HG02623 (cell line): ENCODE results near the gene SCAMP2.
"Not testable (repeated sequence)": the region's sequence is repeated elsewhere in the genome, so short reads cannot be mapped to it uniquely, and the experiment has no call there.

Experiments
- ATAC-seq: cut with Tn5 transposase; IDR thresholded peaks from one replicate; pipeline ENCODE4 v1.9.1; 2021; ENCODE audit warnings: moderate library complexity; ENCODE audit not compliant: unreplicated experiment

The SCAMP2 gene

GRCh38 chr15:74873036-74873755 lies at the start of gene SCAMP2:
Gene SCAMP2 (minus strand): TSS chr15:74873365. CDS start chr15:74873255, 110 bp downstream.
- peak; percentile 80 for ATAC-seq

GRCh38 chr15:74920456-74920855 lies 47.3 kb upstream of the SCAMP2 start:
- ATAC-seq, result no peak

GRCh38 chr15:74917676-74918075 lies 44.5 kb upstream of the SCAMP2 start:
- ATAC-seq, result no peak

GRCh38 chr15:74913799-74914198 lies 40.6 kb upstream of the SCAMP2 start:
- not testable (repeated sequence) for ATAC-seq

- ATAC-seq, result no peak
These were observed 39.9 kb upstream of the SCAMP2 start for GRCh38 chr15:74913041-74913440.

- no peak for ATAC-seq
These were observed 35.5 kb upstream of the SCAMP2 start for GRCh38 chr15:74908635-74909034.

GRCh38 chr15:74907163-74907870 lies 34.2 kb upstream of the SCAMP2 start:
- no peak for ATAC-seq

- peak; percentile 74 for ATAC-seq
These were observed 33.4 kb upstream of the SCAMP2 start, which contains the start of gene FAM219B for GRCh38 chr15:74906450-74907162. Gene FAM219B (minus strand): TSS chr15:74906851. CDS start chr15:74906800, 51 bp downstream.

GRCh38 chr15:74906067-74906449 lies 32.9 kb upstream of the SCAMP2 start:
- ATAC-seq, result peak; percentile 6

GRCh38 chr15:74904190-74904805 lies 31.1 kb upstream of the SCAMP2 start:
- no peak for ATAC-seq

- no peak for ATAC-seq
These were observed 30.5 kb upstream of the SCAMP2 start for GRCh38 chr15:74903676-74904075.

GRCh38 chr15:74902295-74903075 lies 29.3 kb upstream of the SCAMP2 start:
- no peak for ATAC-seq

- no peak for ATAC-seq
These were observed 28.5 kb upstream of the SCAMP2 start for GRCh38 chr15:74901612-74902063.

- ATAC-seq, result no peak
These were observed 24.1 kb upstream of the SCAMP2 start for GRCh38 chr15:74897300-74897701.

- no peak for ATAC-seq
These were observed 23.2 kb upstream of the SCAMP2 start for GRCh38 chr15:74896316-74896715.

GRCh38 chr15:74895830-74896229 lies 22.7 kb upstream of the SCAMP2 start:
- ATAC-seq, result no peak

GRCh38 chr15:74894383-74894782 lies 21.2 kb upstream of the SCAMP2 start:
- ATAC-seq, result not testable (repeated sequence)

- ATAC-seq, result no peak
These were observed 20.5 kb upstream of the SCAMP2 start for GRCh38 chr15:74893627-74894026.

- no peak for ATAC-seq
These were observed 19.8 kb upstream of the SCAMP2 start for GRCh38 chr15:74892931-74893330.

- no peak for ATAC-seq
These were observed 19.1 kb upstream of the SCAMP2 start for GRCh38 chr15:74892313-74892712.
